Ramos (cell line): ENCODE results near the gene FAM133A.

Source experiments
- in situ Hi-C: fragments of 300-500 bp; cut with MboI; formaldehyde crosslinking; loops from one replicate; pipeline ENCODE4 v1.14.3; 2022; ENCODE audit warnings: low sequenced_read_pairs; ENCODE audit not compliant: unreplicated experiment

FAM133A gene

DNA sequence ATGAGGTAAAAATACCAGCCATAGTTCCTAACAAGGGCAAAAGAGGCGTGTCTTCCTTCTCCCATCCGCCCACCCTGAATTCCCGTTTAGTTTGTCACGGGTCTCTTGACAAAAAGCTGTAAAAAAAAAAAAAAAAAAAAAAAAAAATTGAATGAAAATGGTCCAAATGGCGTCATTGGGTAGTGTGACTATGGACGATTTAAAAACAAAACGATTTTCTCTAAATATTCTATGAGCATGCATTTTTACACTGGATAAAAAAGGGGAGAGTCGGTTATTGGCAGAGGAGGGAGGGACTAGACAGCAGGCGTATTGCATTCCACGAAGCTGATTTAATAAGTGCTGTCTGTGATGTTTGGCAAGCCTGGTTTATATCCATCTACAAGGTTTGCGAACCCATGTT, at the start of gene FAM133A:
FAM133A (plus strand) TSS at position 338 of the 403 bp plus-strand sequence. CDS start 35,214 bp downstream, outside the sequence.
- in situ Hi-C loops = no loop called here

DNA sequence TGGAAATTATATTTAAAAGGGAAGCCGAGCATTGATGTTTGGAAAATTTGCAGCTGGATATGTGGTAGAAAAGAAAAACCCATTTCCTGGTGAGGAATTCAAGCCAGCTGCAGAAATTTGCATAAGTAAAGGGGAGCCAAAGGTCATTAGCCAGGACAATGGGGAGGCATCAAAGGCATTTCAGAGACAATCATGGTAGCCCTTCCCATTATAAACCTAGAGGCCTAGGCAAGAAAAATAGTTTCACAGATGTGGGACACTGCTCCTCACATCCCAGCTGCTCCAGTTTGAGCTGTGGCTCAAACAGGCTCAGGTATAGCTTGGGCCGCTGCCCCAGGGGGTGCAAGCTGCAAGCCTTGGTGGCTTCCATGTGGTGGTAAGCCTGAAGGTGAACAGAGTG, 36.4 kb upstream of the FAM133A start:
- in situ Hi-C loops = no loop called here

DNA sequence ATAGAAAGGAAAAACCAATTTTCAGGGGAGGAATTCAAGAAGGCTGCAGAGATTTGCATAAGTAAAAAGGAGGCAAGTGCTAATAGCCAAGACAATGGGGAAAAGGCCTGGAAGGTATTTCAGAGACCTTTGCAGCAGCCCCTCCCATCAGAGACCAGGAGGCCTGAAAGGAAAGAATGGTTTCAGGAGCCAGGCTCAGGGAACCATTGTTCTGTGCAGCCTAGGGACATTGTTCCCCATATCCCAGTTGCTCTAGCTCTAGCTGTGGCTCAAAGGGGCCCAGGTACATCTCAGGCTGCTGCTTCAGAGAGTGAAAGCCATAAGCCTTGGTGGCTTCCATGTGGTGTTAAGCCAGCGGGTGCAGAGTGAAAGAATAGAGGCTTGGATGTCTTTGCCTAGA, 24.6 kb upstream of the FAM133A start:
- in situ Hi-C loops = no loop called here

DNA sequence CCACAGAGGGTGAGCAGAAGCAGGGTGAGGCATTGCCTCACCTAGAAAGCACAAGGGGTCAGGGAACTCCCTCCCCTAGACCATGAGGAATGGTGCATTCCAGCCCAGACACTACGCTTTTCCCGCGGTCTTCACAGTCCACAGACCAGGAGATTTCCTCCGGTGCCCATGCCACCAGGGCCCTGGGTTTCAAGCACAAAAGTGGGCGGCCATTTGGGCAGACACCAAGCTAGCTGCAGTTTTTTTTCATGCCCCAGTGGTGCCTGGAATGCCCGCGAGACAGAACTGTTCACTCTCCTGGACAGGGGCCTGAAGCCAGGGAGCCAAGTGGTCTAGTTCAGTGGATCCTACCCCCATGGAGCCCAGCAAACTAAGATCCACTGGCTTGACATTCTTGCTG, 13.4 kb upstream of the FAM133A start:
- in situ Hi-C loops = no loop called here

DNA sequence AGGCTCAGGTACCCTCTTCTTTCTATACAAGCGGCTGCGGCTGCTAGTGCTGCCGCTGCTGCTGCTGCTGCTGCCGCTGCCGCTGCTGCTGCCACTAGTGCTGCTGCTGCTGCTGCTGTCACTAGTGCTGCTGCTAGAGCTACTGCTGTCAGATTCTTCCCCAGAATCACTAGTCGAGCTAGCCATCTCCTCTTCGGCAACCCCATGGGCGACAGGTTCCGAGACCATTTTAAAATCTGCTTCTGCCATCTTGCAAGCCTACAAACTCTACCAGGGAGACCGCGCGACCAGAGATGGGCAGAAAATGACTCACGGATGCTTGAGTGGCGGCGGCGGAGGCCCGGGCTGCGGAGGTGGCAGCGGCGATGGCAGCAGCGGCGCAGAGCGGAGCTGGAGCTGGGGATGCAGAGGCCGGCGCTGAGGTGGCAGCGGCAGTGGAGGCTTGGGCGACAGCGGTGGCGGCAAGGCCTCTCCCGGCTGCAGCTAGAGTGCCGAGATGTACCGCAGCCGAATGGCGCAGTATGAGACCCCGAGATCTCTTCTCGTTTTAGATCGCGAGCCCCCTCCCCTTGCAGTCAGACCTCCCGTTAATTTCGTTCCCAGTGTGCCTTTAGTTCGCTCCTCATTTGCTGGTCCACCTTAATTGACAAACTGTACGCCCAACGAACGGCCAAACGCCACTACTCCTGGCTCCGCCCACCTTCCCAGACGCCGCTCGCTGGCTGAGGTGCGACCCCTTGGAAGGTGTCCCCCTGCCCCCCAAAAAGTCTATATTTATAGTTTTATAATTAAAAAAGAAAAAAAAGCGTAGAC, 744 bp upstream of the FAM133A start, which contains the start of gene NAP1L3:
NAP1L3 (minus strand) TSS at position 523 of the 813 bp plus-strand sequence; CDS start at position 249, 274 bp downstream.
- in situ Hi-C loops = no loop called here

DNA sequence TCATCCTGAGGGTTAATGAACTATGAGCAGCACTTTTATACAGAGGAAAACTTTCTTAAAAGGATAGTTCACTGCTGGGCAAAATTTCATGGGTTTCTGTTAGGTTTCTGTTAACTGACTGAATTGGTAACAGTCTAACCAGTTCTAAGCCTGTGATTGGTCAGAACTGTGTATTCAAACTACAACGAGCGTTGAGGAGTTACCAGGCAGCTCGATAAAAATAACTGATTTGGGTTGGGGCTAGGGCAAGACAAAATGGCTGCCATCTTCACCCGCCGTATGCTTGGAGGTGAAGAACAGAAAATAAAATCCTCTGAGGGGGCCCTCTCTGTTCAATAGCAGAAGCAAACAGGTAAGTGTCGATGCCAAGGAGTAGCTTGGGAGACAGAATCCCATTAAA, 22.0 kb downstream of the FAM133A start:
- in situ Hi-C loops = no loop called here

DNA sequence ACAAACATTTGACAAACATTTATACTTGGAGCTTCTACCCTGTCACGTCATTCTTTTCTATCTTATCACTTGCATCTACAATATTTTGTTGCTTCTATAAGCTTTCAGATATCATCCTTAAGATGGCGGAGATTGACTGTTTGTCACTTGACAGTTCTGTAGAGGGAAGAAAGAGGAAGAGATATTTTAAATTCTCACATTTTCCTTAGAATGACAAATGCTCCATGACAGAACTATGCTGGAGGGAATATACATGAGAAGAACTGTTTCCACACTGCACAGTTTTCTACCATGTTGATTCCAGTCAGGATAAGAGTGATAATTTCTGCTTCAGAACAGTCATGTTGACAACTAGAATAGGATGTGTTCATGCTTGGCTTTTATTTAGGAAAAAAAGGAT, 29.7 kb downstream of the FAM133A start:
- in situ Hi-C loops = no loop called here

DNA sequence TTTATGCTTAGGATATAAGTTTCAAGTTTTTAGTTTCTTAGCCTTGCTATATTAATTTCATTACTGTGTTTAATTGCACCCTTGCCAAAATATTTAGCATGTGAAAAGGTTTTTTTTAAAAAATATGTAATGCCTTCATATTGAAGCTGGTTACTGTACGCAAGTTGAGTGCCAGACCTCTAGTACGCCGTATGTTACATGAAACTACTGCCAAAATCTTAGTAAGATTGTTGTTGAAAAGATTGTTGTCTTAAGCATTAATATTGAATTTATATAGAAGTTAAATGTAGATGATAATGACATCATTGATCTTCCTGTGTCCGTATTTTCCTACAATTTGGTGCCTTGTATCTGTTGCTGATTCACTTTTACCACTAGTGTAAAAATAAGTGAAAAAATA, 37.1 kb downstream of the FAM133A start:
- in situ Hi-C loops = no loop called here

DNA sequence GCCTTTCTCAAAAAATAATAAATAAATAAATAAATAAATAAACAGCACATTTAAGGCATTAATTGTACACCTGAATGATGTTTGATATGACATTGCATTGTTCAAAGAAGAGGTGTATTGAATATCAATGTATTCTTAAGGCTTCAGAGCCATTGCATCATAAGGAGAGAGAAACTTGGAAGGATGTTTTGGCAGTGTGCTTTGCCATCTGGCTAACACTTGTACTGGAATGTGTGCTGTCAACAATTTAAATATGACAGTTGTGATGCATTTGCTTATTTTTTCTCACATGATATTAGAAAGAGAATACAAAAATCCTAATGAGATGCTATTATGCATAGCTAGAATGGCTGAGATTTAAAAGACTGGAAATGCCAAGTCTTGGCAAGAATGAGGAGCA, 67.8 kb downstream of the FAM133A start:
- in situ Hi-C loops = no loop called here

DNA sequence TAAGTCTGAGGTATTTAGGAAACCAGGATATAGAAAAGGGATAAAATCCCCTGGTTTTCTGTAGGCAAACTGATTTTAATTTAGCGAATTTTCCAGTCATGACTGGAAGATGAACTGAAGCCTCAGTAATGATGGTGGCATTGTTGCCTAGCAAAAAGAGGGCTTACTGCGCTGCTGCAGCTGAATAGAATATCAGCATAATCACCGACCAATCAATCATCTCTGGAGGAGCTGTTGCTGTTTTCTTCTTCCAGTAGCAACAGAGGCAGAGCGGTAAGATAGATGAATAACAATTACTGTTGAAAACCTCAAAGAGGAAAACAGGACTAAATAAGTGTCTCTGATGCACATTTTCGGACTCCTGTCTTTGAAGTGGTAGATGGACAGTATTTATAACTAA, 86.2 kb downstream of the FAM133A start:
- in situ Hi-C loops = no loop called here
